Adipose tissue (tissue), 3 donors: ENCODE data around the gene PKHD1. TPM values are rescaled to one million over a fixed set of nuclear protein-coding genes. Genes with fewer than 3 reads are reported as not detected.

Experiments used
- H3K27ac ChIP-seq: one replicate; pipeline ENCODE4 v1.5.1; 2013; ENCODE audit warnings: low read depth, low read length
- WGBS, 3 donors: extraction: QIAGEN DNeasy Blood & Tissue Kit; methylation state at CpG; one replicate each; pipeline ENCODE4 v1.1.7; 2013; 5-methylcytosine and 5-hydroxymethylcytosine counted together
- polyA plus RNA-seq, 3 donors: library from polyadenylated mRNA; stranded (reverse); fragments of 200-250 nt; gene quantifications; one replicate each; pipeline ENCODE4 v1.2.3, GENCODE V29; 2013
- donor health status: healthy with polysubstance abuse.
- donor health status: Bipolar disorder and iron deficiency.
- donor health status: healthy.

PKHD1 gene
- polyA plus RNA-seq, 3 donors: 0.01 to 3.3 TPM; not detected in 1

- 67 to 89% (median 89%) methylated on average over 5 of the region's 5 CpGs for WGBS, 3 donors
Observed at GRCh38 chr6:51790946-51791345, 296.5 kb downstream of the PKHD1 start.

DNA sequence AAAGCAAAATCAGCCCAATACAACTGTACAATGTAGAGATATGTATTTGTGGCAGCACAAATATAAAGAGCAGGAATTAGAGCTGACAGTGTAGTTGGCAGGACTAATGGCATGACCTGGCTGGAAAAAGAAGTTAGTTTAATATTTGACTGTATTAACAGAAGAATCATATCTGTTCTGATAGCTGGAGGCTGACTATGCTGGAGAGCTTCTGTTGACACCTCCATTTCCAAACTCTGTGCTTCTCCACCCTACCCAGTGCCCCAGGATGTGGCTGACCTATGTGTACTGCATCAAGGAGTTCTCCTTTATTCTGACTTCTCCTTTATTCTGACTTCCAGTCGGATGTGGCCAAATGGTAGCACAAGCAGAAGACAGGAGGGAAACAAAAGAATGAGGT lies 299.3 kb downstream of the PKHD1 start:
- 52 to 82% (median 53%) methylated on average over 1 of the region's 1 CpG for WGBS, 3 donors
- no peak overlapping the region for H3K27ac ChIP-seq

More at GRCh38 chr6:51790946-51791345, 296.5 kb downstream of the PKHD1 start:
- H3K27ac ChIP-seq: no peak overlapping the region

GRCh38 chr6:51778666-51779065 lies 308.7 kb downstream of the PKHD1 start:
- 44 to 80% (median 73%) methylated on average over 2 of the region's 2 CpGs for WGBS, 3 donors
- no peak overlapping the region for H3K27ac ChIP-seq

GRCh38 chr6:51777618-51778017 lies 309.8 kb downstream of the PKHD1 start:
- WGBS, 3 donors: 75 to 84% (median 83%) methylated on average over 5 of the region's 5 CpGs

DNA sequence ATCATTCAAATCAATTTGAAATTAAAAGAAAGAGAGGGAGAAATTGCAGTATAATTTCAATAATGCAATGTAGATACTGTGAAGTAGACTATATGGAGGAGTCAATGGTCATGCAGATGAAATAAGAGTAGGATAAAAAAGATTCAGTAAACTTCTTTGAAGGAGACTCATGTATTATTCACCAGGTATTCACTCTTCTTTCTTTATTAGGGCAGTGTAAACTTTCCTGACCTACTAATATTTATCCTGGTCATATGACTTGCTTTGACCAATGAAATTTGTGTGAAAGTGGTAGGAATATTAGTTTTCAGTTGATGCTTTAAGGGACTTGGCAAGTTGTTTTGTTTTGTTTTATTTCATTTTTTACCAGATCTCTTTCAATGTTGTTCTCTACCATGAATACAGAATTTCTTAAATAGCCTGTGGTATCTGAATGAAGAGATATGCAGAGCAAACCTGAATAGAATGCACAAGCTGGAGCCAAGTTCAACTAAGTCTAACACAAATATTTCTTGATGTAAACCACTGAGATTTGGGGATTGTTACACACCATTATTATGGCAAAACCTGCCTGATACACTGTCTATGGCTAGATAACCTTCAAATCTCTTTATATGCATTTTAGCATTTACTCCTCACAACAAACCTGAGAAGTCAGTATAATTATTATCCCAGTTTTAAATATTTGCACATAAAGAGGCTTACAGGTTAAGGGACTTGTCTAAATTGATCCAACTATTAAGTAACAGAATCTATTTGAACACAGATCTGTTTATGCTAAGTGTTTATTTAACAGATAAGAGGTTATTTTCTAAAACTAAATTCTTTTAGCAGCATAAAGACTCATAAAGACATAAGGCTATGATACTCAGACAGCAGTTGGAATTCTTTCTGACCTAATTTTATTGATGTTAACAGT lies 311.2 kb downstream of the PKHD1 start:
- H3K27ac ChIP-seq: no peak overlapping the region

More at GRCh38 chr6:51777618-51778017, 309.8 kb downstream of the PKHD1 start:
- H3K27ac ChIP-seq: no peak overlapping the region

- no peak overlapping the region for H3K27ac ChIP-seq
Observed at GRCh38 chr6:51768087-51768486, 319.3 kb downstream of the PKHD1 start.

DNA sequence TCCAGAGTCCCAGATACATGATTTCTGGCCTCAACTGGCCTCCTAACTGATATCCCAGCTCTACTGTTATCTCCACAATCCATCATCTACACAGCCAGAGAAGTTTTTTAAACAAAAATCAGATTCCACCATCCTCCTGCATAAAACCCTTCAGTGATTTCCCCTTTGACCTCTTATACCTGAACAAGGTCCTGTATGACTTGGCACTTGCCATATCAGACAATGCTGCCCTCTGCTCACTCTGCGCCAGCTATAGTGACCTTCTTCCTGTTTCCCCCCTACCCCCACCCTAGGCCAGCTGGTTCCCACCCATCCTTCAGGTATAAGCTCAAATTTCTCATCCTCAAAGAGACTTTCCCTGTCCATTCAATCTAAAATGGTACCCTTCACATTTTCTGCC lies 322.2 kb downstream of the PKHD1 start:
- WGBS, 3 donors: 0 to 96% (median 71%) methylated on average over 1 of the region's 1 CpG
- no peak overlapping the region for H3K27ac ChIP-seq

DNA sequence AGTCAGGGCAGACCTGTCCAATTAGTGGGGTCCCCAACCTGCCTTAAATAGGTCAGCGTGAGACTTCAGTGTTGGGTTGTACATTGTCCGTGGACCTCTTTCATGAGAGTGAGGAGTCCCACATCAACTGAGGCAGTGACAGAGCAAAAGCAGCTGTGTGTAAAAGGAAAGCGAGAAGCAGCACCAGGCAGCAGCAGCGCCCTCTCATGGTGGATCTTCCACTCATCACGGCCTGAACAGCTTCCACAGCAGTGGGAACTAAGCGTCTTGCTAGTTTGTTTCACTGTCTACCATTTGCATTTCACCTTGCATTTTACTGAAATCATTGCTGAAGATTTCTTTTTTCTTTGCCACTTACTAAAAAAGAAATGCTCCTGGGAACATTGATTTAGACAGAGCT lies 333.8 kb downstream of the PKHD1 start:
- 41 to 53% (median 43%) methylated on average over 6 of the region's 6 CpGs for WGBS, 3 donors
- H3K27ac ChIP-seq: no peak overlapping the region

DNA sequence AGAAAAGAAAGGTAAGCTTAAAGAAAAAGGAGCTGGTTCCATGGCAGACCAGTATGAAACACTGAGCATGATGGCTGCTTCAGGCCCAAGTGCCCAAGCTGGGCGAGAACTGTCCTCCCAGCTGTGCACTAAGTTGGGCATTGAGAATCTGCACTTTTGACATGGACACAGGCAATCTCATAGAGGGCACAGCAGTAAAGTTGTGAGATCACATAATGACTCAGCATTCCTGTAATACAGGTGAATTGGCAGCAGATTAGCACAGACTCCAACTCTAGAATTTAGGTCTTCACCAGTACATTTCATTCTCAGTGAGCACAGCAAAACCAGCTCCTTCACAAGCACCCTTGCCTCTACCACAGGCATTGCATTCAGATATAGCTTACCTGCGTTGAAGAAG lies 343.4 kb downstream of the PKHD1 start:
- no peak overlapping the region for H3K27ac ChIP-seq
- WGBS, 3 donors: 78 to 83% (median 80%) methylated on average over 2 of the region's 2 CpGs

DNA sequence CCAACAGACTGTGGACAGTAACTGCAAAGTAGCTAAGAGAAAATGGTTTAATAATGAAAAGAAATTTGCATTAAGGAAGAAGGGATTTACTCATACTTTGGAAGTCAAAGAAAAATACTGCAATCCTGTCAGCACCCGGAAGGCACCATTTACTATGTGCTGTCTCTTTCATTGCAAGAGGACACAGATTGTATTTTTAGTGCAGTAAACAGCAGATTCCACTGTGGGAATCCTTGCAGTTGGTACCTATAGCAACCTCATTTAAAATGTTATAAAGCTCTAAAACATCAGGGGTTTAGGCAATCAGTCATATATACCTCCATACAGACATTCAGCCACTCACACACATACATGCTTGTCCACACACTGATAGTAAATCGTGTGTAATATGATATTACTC lies 346.8 kb downstream of the PKHD1 start:
- 64 to 68% (median 64%) methylated on average over 2 of the region's 2 CpGs for WGBS, 3 donors
- no peak overlapping the region for H3K27ac ChIP-seq

- 64 to 70% (median 67%) methylated on average over 1 of the region's 1 CpG for WGBS, 3 donors
- no peak overlapping the region for H3K27ac ChIP-seq
Observed at GRCh38 chr6:51738614-51739013, 348.8 kb downstream of the PKHD1 start.

DNA sequence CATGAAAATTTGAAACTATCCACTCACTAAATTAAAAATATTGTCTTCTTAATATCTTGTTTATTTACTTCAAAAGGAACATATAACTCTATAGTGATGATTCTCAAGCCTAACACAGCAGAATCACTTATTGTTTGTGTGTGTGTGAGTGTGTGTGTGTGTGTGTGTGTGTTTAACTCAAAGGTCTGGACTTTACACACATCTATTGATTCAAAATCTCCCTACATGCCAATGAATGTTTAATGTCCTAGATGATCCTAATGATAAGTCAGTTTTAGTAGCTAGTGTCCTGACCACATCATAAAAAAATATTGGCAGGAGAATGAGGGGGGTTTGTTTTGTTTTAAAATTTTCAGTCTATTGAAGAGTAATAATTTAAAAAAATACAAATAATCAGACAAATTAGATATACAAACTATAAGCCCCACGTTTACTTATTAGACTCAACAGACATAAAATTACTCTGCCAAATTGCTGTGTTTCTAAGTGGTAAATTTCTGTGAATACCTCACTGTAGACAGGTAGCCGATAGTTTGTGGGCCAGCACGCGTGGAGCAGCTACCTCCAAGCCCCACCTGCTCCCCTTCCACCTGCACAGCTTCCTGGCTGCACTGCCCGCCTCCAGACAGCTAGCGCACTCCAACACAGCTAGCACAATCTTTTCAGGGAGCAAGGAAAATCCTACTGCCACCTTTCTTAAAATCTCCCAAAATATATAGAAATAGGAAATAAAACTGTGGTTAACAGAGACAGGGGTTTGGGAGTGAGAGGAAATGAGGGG lies 349.6 kb downstream of the PKHD1 start:
- WGBS, 3 donors: 53 to 83% (median 79%) methylated on average over 6 of the region's 6 CpGs

DNA sequence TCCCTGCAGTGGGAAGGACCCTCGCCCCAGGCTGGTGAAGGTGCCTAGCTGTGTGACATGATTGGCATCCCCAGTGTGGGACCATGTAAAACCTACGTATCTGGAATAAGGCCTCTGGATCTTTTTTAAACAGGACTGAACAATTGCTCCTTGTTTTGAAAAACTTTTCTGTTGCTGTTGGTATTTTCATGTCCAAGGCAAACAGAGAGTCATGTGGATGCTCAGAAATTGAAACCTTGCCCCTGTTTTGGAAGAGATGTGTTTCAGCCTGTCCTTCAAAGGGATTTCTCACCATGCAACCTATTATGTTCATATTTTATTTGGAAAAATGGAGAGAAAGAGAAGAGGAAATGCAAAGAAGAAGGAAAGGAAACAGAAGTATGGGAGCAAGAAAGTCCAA lies 362.3 kb downstream of the PKHD1 start:
- no peak overlapping the region for H3K27ac ChIP-seq
- 71 to 91% (median 83%) methylated on average over 2 of the region's 2 CpGs for WGBS, 3 donors

More for the DNA sequence above, 349.6 kb downstream of the PKHD1 start:
- H3K27ac ChIP-seq: no peak overlapping the region

DNA sequence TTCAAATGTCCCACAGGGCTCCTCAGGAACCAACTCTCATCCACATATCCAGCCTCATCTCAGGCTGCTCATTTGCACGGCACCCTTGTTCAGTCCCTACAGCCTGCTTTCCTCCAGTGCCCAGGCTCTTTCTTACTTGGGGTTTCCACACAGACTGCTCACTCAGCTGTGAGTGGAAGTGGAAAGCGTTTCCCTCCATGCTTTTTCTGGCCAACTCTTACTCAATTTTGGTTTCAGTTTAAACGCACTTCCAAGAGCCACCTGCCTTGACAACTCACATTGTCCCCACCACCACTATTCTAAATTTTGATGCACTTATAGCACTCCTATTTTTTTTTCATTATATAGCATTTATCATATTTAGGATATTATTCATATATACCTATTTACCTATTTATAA lies 367.1 kb downstream of the PKHD1 start:
- H3K27ac ChIP-seq: no peak overlapping the region
- WGBS, 3 donors: 81 to 83% (median 81%) methylated on average over 3 of the region's 3 CpGs

DNA sequence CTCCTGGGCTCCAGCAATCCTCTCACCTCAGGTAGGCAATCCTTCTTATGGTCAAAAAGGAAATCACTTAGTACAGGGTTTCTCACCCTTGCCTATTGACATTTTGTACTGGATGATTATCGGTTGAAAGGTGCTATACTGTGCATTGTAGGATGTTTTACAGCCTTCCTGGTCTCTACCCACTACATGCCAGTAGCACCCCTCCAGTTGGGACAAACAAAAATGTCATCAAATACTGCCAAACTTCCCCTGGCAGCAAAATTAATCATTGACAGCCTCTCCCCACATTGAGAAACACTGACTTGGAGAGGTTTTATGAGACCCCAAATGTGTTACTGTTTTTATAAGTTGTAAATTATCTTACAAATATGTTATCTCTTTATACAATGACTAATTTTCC lies 368.1 kb downstream of the PKHD1 start:
- 79 to 97% (median 89%) methylated on average over 1 of the region's 1 CpG for WGBS, 3 donors
- H3K27ac ChIP-seq: no peak overlapping the region

DNA sequence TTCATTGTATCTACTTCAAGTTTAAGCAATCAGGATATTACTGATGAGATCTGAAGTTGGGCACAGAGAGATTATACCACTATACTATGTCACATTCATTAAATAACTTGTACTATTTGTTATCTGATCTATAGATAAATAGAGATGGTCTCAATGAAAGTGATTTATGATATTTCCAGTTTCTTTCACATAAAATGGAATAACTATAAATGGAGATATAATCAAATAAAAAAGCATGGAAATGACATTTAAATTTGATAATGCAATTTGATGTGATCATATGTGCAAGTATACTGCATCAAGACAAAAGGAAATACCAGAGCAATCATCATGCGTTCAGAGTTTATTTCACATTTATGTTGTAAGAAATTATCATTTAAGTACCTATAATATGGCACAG lies 368.9 kb downstream of the PKHD1 start:
- H3K27ac ChIP-seq: no peak overlapping the region
- WGBS, 3 donors: 80 to 100% (median 87%) methylated on average over 1 of the region's 1 CpG

GRCh38 chr6:51717477-51717876 lies 369.9 kb downstream of the PKHD1 start:
- no peak overlapping the region for H3K27ac ChIP-seq
- WGBS, 3 donors: 80 to 100% (median 91%) methylated on average over 1 of the region's 1 CpG

DNA sequence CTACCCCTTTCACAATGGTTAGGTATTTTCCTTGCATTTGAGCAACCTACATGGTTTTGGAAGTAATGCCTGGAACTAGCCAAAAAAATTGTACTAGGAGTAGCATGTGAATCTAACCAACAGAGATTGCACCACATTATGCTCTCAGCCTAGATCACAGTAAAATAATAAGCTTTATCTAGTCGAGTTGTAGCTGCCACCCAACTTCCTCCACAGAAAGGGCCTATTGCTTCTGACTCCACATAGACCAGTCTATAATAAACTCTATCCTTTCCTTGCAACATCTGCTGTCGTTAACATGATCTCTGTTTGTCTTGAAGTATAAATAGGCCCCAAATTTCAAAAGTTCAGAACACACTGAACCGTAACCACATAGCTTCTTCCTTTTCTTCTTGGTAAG lies 375.5 kb downstream of the PKHD1 start:
- 66 to 71% (median 70%) methylated on average over 3 of the region's 3 CpGs for WGBS, 3 donors
- no peak overlapping the region for H3K27ac ChIP-seq

GRCh38 chr6:51706086-51706485 lies 381.3 kb downstream of the PKHD1 start:
- 80 to 82% (median 80%) methylated on average over 2 of the region's 2 CpGs for WGBS, 3 donors
- no peak overlapping the region for H3K27ac ChIP-seq
